GM12878 (cell line): Measurements from ENCODE around the gene BRAT1. TPM values are rescaled to one million over a fixed set of nuclear protein-coding genes. Genes with fewer than 3 reads are reported as not detected.

Source experiments
- BHLHE40 ChIP-seq, 2 experiments: fragments of 450-650 bp in 1 of 2; IDR thresholded peaks; 2 replicates each; pipeline ENCODE4 v1.6.1; 2011 to 2017; ENCODE audit warnings: low read depth in 2 of 2, borderline replicate concordance in 1 of 2, improper control_type of control experiment in 1 of 2, low read length in 1 of 2, mild to moderate bottlenecking in 1 of 2
- CHD4 ChIP-seq: fragments of 200-600 bp; sonication (generic); IDR thresholded peaks from 2 replicates; pipeline ENCODE4 v1.6.1; 2016; ENCODE audit warnings: mild to moderate bottlenecking
- DPF2 ChIP-seq: fragments of 450-650 bp; IDR thresholded peaks from 2 replicates; pipeline ENCODE4 v1.6.1; 2017; ENCODE audit warnings: mild to moderate bottlenecking
- ESRRA ChIP-seq: IDR thresholded peaks from 2 replicates; pipeline ENCODE4 v1.6.1; 2012; ENCODE audit warnings: mild to moderate bottlenecking, low read length, improper control_type of control experiment
- HDAC6 ChIP-seq: fragments of 200-600 bp; sonication (generic); IDR thresholded peaks from one replicate; pipeline ENCODE4 v1.8.0; 2017; ENCODE audit warnings: antibody characterized with exemption; ENCODE audit not compliant: unreplicated experiment
- LARP7 ChIP-seq: fragments of 450-650 bp; IDR thresholded peaks from 2 replicates; pipeline ENCODE4 v1.6.1; 2017; ENCODE audit warnings: mild to moderate bottlenecking
- MTA3 ChIP-seq: IDR thresholded peaks from 2 replicates; pipeline ENCODE4 v1.6.1; 2012; ENCODE audit warnings: low read length, inconsistent platforms, borderline replicate concordance
- NBN ChIP-seq: fragments of 450-650 bp; IDR thresholded peaks from 2 replicates; pipeline ENCODE4 v1.6.1; 2016
- RAD51 ChIP-seq: fragments of 450-650 bp; IDR thresholded peaks from 2 replicates; pipeline ENCODE4 v1.6.1; 2016; ENCODE audit warnings: moderate library complexity, mild to moderate bottlenecking, inconsistent platforms
- RBBP5 ChIP-seq: fragments of 200-600 bp; sonication (generic); conservative IDR thresholded peaks from 2 replicates; pipeline ENCODE4 v1.6.1; 2016
- RCOR1 ChIP-seq: conservative IDR thresholded peaks from 2 replicates; pipeline ENCODE4 v1.6.1; 2012; ENCODE audit warnings: low read depth, low read length, improper control_type of control experiment
- RELA ChIP-seq: fragments of 450-650 bp; IDR thresholded peaks from 2 replicates; pipeline ENCODE4 v1.8.0; 2014; ENCODE audit warnings: borderline replicate concordance; ENCODE audit not compliant: partially characterized antibody
- RUNX3 ChIP-seq: IDR thresholded peaks from 2 replicates; pipeline ENCODE4 v1.6.1; 2012; ENCODE audit warnings: low read length, inconsistent platforms
- SIN3A ChIP-seq: IDR thresholded peaks from 2 replicates; pipeline ENCODE4 v1.6.1; 2012; ENCODE audit warnings: low read depth, low read length, improper control_type of control experiment
- SMAD5 ChIP-seq: IDR thresholded peaks from 2 replicates; pipeline ENCODE4 v1.6.1; 2016; ENCODE audit warnings: antibody characterized with exemption, low read depth
- SREBF2 ChIP-seq: IDR thresholded peaks from 2 replicates; pipeline ENCODE4 v1.6.1; 2012; ENCODE audit warnings: mild to moderate bottlenecking, low read length
- SUPT20H ChIP-seq: IDR thresholded peaks from 2 replicates; pipeline ENCODE4 v1.6.1; 2011; ENCODE audit warnings: low read depth, mild to moderate bottlenecking, low read length, moderate library complexity, borderline replicate concordance; ENCODE audit not compliant: control insufficient read depth
- WRNIP1 ChIP-seq: IDR thresholded peaks from 2 replicates; pipeline ENCODE4 v1.6.1; 2011; ENCODE audit warnings: low read depth, low read length, improper control_type of control experiment, borderline replicate concordance
- ZNF207 ChIP-seq: fragments of 450-650 bp; IDR thresholded peaks from 2 replicates; pipeline ENCODE4 v1.6.1; 2014; ENCODE audit warnings: antibody characterized with exemption, mild to moderate bottlenecking, borderline replicate concordance
- ZNF384 ChIP-seq: IDR thresholded peaks from 2 replicates; pipeline ENCODE4 v1.6.1; 2012; ENCODE audit warnings: low read depth, mild to moderate bottlenecking, low read length, improper control_type of control experiment, borderline replicate concordance
- polyA plus RNA-seq, 11 experiments: library from polyadenylated mRNA; depleted of rRNA in 4 of 11; unstranded in 6 of 11; stranded (reverse) in 5 of 11; fragments of >200 nt; fragmentation: Nextera tagmentation in 4 of 11; fragmentation: Illumina TruSeq in 1 of 11; extraction: Ambion mirVana in 4 of 11; extraction: Trizol in 1 of 11; gene quantifications; 1 replicate in 1 of 11; 2 replicates in 10 of 11; pipeline versions ENCODE4 v1.2.1 to v1.2.3, GENCODE V29; 2011 to 2016; ENCODE audit warnings: inconsistent platforms in 2 of 11, missing spikeins in 2 of 11, low read depth in 1 of 11
- total RNA-seq, 4 experiments: library from RNA; depleted of rRNA in 3 of 4; stranded (reverse); fragments of >200 nt in 3 of 4; fragmentation: Illumina TruSeq in 1 of 4; extraction: Trizol in 1 of 4; gene quantifications; 2 replicates each; pipeline versions ENCODE4 v1.2.1 to v1.2.3, GENCODE V29; 2013 to 2021
- TF ChIP-seq, protein P1 (sequence below): fragments of 450-650 bp; IDR thresholded peaks from 2 replicates; pipeline ENCODE4 v1.6.1; 2017; ENCODE audit warnings: antibody characterized with exemption, mild to moderate bottlenecking, moderate library complexity
- TF ChIP-seq, protein P2 (sequence below): IDR thresholded peaks from 2 replicates; pipeline ENCODE4 v1.6.1; 2011; ENCODE audit warnings: borderline replicate concordance, low read depth, mild to moderate bottlenecking, moderate library complexity, low read length; ENCODE audit not compliant: insufficient read depth, poor library complexity, severe bottlenecking
- TF ChIP-seq, protein P3 (sequence below): fragments of 450-650 bp; IDR thresholded peaks from 2 replicates; pipeline ENCODE4 v1.6.1; 2018; ENCODE audit warnings: borderline replicate concordance, mild to moderate bottlenecking; ENCODE audit not compliant: partially characterized antibody
- TF ChIP-seq, protein P4 (sequence below): fragments of 450-650 bp; IDR thresholded peaks from 2 replicates; pipeline ENCODE4 v1.6.1; 2017; ENCODE audit warnings: borderline replicate concordance

BRAT1 gene
- total and polyA plus RNA-seq, 10 of the 15 experiments (the other 5 are each of a cell fraction or from before 2014, with no cell fraction given): 0.13 to 53.3 (median 16.0) TPM

DNA sequence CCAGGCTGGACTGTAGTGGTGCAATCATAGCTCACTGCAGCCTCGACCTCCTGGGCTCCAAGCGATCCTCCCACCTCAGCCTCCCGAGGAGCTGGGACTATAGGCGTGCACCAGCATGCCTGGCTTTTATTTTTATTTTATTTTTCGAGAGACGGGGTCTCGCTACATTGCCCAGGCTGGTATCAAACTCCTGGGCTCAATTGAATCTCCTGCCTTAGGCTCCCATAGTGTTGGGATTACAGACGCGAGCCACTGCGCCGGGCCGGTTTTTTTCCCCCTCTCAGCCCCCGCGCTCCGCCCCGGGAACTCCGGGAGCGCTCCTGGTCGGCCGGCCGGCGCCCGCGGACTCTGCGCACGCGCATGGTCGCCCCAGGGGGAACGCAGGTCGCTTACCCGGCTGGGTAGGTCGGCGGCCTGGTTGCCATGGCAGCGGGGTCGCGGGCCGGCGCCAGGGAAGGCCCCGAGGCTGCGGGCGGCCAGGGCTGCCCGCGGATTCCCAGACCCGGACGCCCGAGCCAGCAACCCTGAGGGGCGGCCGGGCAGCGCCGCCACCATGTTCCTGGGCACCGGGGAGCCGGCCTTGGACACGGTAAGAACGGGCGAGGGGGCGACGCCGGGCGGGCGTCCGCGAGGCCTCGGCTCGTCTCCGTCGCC lies 3.4 kb upstream of the BRAT1 start, which contains the start of gene IQCE (continued):
- TF ChIP-seq, protein P1, sequence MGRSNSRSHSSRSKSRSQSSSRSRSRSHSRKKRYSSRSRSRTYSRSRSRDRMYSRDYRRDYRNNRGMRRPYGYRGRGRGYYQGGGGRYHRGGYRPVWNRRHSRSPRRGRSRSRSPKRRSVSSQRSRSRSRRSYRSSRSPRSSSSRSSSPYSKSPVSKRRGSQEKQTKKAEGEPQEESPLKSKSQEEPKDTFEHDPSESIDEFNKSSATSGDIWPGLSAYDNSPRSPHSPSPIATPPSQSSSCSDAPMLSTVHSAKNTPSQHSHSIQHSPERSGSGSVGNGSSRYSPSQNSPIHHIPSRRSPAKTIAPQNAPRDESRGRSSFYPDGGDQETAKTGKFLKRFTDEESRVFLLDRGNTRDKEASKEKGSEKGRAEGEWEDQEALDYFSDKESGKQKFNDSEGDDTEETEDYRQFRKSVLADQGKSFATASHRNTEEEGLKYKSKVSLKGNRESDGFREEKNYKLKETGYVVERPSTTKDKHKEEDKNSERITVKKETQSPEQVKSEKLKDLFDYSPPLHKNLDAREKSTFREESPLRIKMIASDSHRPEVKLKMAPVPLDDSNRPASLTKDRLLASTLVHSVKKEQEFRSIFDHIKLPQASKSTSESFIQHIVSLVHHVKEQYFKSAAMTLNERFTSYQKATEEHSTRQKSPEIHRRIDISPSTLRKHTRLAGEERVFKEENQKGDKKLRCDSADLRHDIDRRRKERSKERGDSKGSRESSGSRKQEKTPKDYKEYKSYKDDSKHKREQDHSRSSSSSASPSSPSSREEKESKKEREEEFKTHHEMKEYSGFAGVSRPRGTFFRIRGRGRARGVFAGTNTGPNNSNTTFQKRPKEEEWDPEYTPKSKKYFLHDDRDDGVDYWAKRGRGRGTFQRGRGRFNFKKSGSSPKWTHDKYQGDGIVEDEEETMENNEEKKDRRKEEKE: no peak
- TF ChIP-seq ZNF384 (peak; percentile 67; the same call in 1 of the 2 replicates), ESRRA (no peak), RUNX3 (peak; percentile 36; the same call in 1 of the 2 replicates), SREBF2 (no peak), WRNIP1 (no peak), MTA3 (no peak), LARP7 (peak; percentile 97), SUPT20H (no peak), RBBP5 (0 out of 2 replicates have a peak, but pooled peaks have one; percentile 62), RELA (peak; percentile 66), SIN3A (peak; percentile 91), DPF2 (peak; percentile 91; the same call in 1 of the 2 replicates), RAD51 (no peak), BHLHE40 (IDR thresholded peaks at IDR 0.05; ENCODE audit: borderline replicate concordance in 1 of 2, low read depth in 2 of 2, low read length in 1 of 2) (peak; percentile 25 to 69; a peak in 2 of 4 replicates), HDAC6 (no peak), CHD4 (no peak), SMAD5 (no peak), RCOR1 (peak; percentile 91; the same call in 1 of the 2 replicates), NBN (peak; percentile 61; the same call in 1 of the 2 replicates), ZNF207 (0 out of 2 replicates have a peak, but pooled peaks have one; percentile 72)
- TF ChIP-seq, protein P2, sequence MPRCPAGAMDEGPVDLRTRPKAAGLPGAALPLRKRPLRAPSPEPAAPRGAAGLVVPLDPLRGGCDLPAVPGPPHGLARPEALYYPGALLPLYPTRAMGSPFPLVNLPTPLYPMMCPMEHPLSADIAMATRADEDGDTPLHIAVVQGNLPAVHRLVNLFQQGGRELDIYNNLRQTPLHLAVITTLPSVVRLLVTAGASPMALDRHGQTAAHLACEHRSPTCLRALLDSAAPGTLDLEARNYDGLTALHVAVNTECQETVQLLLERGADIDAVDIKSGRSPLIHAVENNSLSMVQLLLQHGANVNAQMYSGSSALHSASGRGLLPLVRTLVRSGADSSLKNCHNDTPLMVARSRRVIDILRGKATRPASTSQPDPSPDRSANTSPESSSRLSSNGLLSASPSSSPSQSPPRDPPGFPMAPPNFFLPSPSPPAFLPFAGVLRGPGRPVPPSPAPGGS: no peak
- TF ChIP-seq, protein P3, sequence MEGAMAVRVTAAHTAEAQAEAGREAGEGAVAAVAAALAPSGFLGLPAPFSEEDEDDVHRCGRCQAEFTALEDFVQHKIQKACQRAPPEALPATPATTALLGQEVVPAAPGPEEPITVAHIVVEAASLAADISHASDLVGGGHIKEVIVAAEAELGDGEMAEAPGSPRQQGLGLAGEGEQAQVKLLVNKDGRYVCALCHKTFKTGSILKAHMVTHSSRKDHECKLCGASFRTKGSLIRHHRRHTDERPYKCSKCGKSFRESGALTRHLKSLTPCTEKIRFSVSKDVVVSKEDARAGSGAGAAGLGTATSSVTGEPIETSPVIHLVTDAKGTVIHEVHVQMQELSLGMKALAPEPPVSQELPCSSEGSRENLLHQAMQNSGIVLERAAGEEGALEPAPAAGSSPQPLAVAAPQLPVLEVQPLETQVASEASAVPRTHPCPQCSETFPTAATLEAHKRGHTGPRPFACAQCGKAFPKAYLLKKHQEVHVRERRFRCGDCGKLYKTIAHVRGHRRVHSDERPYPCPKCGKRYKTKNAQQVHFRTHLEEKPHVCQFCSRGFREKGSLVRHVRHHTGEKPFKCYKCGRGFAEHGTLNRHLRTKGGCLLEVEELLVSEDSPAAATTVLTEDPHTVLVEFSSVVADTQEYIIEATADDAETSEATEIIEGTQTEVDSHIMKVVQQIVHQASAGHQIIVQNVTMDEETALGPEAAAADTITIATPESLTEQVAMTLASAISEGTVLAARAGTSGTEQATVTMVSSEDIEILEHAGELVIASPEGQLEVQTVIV: peak; percentile 44
- TF ChIP-seq, protein P4, sequence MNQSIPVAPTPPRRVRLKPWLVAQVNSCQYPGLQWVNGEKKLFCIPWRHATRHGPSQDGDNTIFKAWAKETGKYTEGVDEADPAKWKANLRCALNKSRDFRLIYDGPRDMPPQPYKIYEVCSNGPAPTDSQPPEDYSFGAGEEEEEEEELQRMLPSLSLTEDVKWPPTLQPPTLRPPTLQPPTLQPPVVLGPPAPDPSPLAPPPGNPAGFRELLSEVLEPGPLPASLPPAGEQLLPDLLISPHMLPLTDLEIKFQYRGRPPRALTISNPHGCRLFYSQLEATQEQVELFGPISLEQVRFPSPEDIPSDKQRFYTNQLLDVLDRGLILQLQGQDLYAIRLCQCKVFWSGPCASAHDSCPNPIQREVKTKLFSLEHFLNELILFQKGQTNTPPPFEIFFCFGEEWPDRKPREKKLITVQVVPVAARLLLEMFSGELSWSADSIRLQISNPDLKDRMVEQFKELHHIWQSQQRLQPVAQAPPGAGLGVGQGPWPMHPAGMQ: no peak
